Stimulated activated CD4-positive, alpha-beta T cell treated with anti-CD3 and anti-CD28 coated beads, TNF-alpha, amount 100 ng/mL, for 1 hour (primary cell): ENCODE measurements around the gene GRIN2B.

ENCODE experiments used
- DNase-seq, 3 donors: peaks; one replicate each; pipeline ENCODE4 v3.0.0-alpha.2; 2020; ENCODE audit warnings: low read depth in 3 of 3, low spot score in 1 of 3

GRIN2B gene

DNA sequence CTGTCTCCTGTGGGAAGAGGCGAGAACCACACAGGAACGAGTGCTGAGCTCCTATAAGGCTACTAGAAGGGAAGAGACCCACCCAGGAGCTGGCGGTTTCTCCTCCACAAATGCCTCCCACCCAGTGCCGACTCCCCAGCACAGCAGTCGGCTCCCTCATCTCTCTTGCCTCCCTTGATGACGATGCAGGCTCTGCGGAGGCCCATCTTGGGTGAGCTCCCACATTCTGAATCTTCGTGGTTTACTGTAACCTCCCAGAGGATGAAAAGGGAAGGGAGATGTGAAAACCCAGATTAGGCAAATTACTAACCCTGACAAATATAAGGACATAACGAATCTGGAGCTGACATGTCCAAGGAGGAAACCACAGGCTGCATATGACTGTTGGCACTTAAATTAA, 23.8 kb downstream of the GRIN2B start:
- no peak for DNase-seq

GRCh38 chr12:13956060-13956590, 25.3 kb downstream of the GRIN2B start:
- no peak for DNase-seq

- no peak for DNase-seq
Observed at GRCh38 chr12:13952096-13952495, 29.3 kb downstream of the GRIN2B start.

DNA sequence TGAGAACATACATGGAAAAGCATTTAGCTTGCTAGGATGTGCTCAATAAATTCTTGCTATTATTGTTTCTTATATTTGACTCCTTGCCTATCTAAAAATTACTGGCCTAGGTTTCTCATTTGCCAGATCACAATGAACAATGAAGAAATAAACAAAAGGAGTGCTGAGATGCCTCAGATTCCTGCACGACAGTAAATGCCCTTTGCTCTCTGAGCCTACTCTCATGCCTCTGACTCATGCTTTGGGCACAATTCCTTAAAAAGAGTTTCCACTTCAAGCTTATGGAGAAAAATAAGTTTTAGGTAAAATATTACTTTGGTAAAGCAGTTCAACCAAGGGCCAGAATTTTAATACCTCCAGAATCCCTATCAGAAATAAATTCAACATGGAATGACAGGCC, 30.9 kb downstream of the GRIN2B start:
- DNase-seq = no peak

DNA sequence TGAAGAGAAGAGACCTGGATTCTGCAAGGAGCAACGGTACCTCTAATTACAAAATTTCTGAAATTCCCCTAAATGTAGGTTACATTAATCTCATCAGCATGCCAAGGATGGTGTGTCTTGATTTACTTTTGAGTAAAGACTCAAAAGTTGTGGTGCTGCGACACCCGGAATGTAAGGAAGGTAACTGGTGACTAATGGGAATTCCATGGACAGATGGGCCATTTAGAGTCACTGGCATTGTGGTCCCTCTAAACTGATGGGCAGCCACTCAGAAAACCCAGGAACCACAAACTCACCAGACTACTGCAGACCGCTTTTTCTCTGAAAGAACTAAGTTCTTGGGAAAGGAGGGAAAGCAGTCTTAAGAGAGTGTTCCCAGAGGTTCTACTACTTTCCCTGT, 32.8 kb downstream of the GRIN2B start:
- no peak for DNase-seq

DNA sequence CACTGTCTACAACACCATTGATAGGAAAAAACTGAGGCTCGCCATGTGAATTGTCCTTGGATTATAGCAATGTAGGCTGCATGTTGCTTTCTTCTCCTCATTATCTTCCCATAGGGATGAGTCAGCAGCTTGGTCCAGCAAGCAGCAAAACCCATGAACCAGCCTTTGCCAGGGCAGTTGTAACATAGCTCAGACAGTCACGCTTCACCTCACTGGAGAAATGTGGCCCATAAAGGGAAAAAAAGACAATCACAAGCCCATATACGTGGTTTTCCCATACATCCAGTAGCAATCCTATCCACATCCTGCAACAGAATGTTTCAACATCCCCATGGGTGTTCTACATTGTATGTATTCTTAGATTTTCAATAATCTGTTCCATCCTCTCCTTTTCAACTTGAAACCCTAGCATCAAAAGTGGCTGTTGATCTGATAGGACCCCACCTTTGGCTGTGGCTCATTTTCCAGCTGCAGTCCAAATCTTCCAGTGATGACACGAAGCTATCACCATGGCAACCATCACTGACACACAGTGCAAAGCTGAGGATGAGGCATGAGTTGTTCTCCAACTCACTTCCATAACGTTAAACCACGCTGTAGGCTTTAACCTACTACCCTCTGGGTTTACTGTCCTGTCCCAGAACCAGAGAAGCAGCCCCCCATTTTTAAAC, 34.0 kb downstream of the GRIN2B start:
- no peak for DNase-seq

DNA sequence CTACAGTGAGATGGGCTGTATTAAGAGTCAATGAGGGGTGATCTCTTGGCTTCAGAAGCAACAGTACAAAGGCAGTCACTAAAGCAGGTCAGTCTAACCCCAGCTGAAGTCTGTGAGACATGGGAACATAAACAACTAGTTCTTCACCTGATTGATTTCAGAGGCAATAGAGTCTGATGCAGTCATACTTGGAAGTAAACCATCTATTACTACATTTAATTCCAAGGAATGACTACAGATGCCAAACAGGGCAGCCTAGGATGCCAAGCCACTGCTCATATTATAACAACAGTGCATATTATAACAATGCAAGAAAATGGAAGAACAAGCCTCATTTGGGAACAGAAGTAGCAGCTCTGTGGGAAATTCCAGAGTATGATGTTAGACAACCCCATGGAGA, 35.8 kb downstream of the GRIN2B start:
- no peak for DNase-seq

DNA sequence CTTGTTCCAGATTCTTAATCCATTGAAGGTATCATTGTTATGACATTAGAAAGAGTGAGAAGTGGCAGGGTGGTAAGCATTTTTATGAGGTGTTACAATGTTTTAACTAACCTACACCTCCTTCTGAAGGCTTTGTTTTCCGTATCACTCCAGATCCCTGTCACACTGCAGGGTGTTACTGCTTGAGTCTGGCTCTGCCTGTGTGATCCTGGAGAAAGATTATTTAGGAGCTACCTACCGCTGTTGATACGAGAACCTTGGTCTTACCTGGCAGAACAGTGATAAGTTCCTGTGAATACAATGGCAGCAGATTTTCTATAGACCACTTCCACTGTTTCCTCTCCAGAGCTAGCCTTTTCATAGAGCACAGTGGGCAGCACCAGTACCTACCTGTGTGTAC, 36.2 kb downstream of the GRIN2B start:
- DNase-seq = no peak

DNA sequence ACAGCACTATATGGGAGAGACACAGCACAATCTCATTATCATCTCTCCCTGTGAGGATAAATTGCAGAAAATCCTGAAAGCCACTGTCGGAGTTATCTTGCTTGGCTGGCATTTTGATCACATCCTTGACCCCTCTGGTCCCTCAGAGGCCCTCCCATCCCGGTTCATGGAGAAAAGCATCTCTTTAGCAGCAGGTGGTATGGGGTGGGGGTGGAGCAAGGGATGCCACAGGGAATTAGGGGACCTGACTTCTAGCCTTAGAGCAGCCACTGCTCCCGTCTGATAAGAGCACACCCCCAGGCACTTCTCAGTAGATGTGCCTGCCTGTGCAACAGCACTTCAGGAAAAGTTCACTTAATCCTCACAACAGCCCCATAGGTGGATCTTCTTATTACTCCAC, 38.6 kb downstream of the GRIN2B start:
- DNase-seq = no peak

- DNase-seq = no peak
Observed at GRCh38 chr12:13941258-13942249, 39.8 kb downstream of the GRIN2B start.

GRCh38 chr12:13940335-13940865, 41.0 kb downstream of the GRIN2B start:
- no peak for DNase-seq

DNA sequence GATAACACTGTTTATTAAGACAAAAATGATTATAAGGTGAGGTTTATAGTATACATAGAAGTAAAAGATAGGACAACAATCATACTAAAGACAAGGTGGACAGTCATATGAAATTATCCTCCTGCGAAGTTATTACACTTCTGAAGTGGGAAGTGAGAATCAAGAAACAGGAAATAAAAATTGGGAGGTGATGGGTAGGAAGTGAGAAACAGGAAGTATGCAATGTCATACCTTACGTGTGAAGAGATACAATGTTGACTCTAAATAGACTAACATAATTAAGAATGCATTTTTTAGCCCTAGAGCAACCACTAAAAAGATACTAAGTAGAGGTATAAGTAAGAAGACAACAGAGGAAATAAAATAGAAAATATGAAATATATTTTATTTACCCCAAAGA, 43.7 kb downstream of the GRIN2B start:
- DNase-seq = no peak

GRCh38 chr12:13935169-13935568, 46.2 kb downstream of the GRIN2B start:
- DNase-seq = no peak
